Measurements from ENCODE around the gene ROR1. TPM values are rescaled to one million over a fixed set of nuclear protein-coding genes. Genes with fewer than 3 reads are reported as not detected.

Gene ROR1
- total RNA-seq, 1 experiment from 2014 or later: 37.2 TPM

DNA sequence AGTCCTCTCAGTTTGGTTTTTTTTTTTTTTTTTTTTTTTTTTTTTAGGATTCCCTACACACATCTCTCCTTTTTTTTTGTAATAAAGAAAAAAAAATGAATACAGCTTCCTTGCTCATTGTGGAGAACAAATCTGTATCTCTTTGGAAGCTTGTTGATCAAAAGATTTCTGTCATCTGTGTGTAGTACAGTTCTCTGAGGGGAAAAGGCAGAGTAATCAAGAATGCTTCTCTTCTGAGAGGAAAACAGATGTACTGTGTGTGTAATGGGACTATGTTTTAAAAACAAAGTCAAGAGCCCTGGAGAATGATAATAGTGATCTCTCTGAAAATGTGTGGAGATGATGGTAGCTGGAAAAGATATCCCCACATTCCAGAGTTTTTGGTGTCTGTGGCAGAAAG, 16.5 kb upstream of the ROR1 start:
- no peaks in the 10 kb centered on the region for H3K36me3 Mint-ChIP-seq (ENCODE audit: insufficient read depth, unreplicated experiment)
- CTCF ChIA-PET: interaction anchor here (1.0 kb wide), 1 partner anchor 83 kb away, joined by 4 read pairs; no protein-coding TSS in a partner anchor
- no peaks in the 10 kb centered on the region for H3K4me1 ChIP-seq
- H3K36me3 ChIP-seq (ENCODE audit: control insufficient read depth, insufficient read depth, low read length): no peaks in the 10 kb centered on the region
- POLR2A ChIA-PET: no interaction called here
- no TSS peak for BruUV-seq (replicated peaks)
- intact Hi-C loops (cut with micrococcal nuclease; ENCODE audit: unreplicated experiment): no loop called here
- no peak overlapping the region for H3K27ac Mint-ChIP-seq (ENCODE audit: unreplicated experiment)
- no peaks in the 10 kb centered on the region for H3K4me1 Mint-ChIP-seq (ENCODE audit: low read depth, unreplicated experiment)
- DNase-seq: no peak
- H3K27me3 Mint-ChIP-seq (ENCODE audit: insufficient read depth, unreplicated experiment): no peaks in the 10 kb centered on the region
- H3K4me3 Mint-ChIP-seq (ENCODE audit: unreplicated experiment): no peak overlapping the region
- no peaks in the 10 kb centered on the region for H3K27me3 ChIP-seq (replicated peaks; ENCODE audit: control insufficient read depth, insufficient read depth, low read length)
- H3K9me3 Mint-ChIP-seq (ENCODE audit: unreplicated experiment): no peaks in the 10 kb centered on the region
- H3K4me3 ChIP-seq (ENCODE audit: low read depth, low read length): no peak overlapping the region
- TF ChIP-seq, protein P1, sequence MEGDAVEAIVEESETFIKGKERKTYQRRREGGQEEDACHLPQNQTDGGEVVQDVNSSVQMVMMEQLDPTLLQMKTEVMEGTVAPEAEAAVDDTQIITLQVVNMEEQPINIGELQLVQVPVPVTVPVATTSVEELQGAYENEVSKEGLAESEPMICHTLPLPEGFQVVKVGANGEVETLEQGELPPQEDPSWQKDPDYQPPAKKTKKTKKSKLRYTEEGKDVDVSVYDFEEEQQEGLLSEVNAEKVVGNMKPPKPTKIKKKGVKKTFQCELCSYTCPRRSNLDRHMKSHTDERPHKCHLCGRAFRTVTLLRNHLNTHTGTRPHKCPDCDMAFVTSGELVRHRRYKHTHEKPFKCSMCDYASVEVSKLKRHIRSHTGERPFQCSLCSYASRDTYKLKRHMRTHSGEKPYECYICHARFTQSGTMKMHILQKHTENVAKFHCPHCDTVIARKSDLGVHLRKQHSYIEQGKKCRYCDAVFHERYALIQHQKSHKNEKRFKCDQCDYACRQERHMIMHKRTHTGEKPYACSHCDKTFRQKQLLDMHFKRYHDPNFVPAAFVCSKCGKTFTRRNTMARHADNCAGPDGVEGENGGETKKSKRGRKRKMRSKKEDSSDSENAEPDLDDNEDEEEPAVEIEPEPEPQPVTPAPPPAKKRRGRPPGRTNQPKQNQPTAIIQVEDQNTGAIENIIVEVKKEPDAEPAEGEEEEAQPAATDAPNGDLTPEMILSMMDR (IDR thresholded peaks at IDR 0.05; ENCODE audit: insufficient read depth in 1 of 2, low read depth in 1 of 2, low read length in 1 of 2, severe bottlenecking in 1 of 2, unreplicated experiment in 1 of 2): no peak
- no peaks in the 10 kb centered on the region for H3K9me3 ChIP-seq

DNA sequence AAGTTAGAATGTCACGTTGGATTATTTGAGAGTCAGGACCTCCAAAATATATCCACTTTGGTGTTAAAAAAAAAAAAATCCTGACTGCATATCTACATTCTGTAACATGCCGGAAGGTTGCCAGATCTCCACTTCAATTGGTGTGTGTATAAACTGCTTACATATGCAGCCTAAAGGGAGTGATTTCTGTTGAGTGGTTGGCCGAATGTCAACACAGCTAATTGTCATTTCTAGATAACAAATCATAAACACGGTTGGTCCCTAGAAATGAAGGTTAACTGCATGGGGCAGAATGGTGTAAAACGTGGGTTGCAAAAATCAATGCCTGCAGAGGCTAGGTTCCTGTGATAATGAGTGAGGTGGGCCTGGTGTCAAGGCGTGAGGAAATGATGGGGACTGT, 15.0 kb upstream of the ROR1 start:
- POLR2A ChIA-PET: no interaction called here
- H3K27ac Mint-ChIP-seq (ENCODE audit: unreplicated experiment): no peak overlapping the region
- H3K36me3 Mint-ChIP-seq (ENCODE audit: insufficient read depth, unreplicated experiment): no peaks in the 10 kb centered on the region

DNA sequence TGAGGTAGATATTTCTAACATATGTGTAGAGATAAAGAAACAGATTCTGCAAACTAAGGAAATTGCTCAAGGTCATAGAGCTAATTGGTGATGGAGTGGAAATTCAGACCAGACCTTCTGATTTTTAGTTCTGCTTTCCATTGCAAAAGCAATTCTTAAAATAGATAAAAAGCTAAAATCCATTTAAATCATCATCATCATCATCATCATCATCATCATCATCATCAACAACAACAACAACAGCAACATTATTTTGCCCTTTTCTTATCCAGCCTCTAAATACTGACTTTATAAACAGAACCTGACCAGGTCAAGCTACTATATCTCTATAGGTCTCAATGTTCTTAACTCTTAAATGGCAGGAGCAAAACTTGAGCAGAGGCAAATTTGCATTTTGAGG, 14.0 kb upstream of the ROR1 start:
- H3K4me1 ChIP-seq: no peaks in the 10 kb centered on the region
- TF ChIP-seq, protein P1 (IDR thresholded peaks at IDR 0.05; ENCODE audit: insufficient read depth in 1 of 2, low read depth in 1 of 2, low read length in 1 of 2, severe bottlenecking in 1 of 2, unreplicated experiment in 1 of 2): no peak
- H3K27me3 ChIP-seq (replicated peaks; ENCODE audit: control insufficient read depth, insufficient read depth, low read length): no peaks in the 10 kb centered on the region
- Mint-ChIP-seq H3K9me3 (ENCODE audit: unreplicated experiment) (peaks cover 10% of the 10 kb centered on the region), H3K4me3 (ENCODE audit: unreplicated experiment) (no peak overlapping the region), H3K27ac (ENCODE audit: unreplicated experiment) (no peak overlapping the region), H3K27me3 (ENCODE audit: insufficient read depth, unreplicated experiment) (no peaks in the 10 kb centered on the region), H3K4me1 (ENCODE audit: low read depth, unreplicated experiment) (no peaks in the 10 kb centered on the region), H3K36me3 (ENCODE audit: insufficient read depth, unreplicated experiment) (no peaks in the 10 kb centered on the region)
- POLR2A ChIA-PET: no interaction called here
- no peaks in the 10 kb centered on the region for H3K9me3 ChIP-seq
- CTCF ChIA-PET: no interaction called here
- H3K4me3 ChIP-seq (ENCODE audit: low read depth, low read length): no peak overlapping the region
- intact Hi-C loops (cut with micrococcal nuclease; ENCODE audit: unreplicated experiment): no loop called here
- no peaks in the 10 kb centered on the region for H3K36me3 ChIP-seq (ENCODE audit: control insufficient read depth, insufficient read depth, low read length)
- BruUV-seq (replicated peaks): no TSS peak
- no peak for DNase-seq

More for the DNA sequence above, 15.0 kb upstream of the ROR1 start:
- Histone ChIP-seq H3K4me1 (no peaks in the 10 kb centered on the region), H3K36me3 (ENCODE audit: control insufficient read depth, insufficient read depth, low read length) (no peaks in the 10 kb centered on the region), H3K27me3 (replicated peaks; ENCODE audit: control insufficient read depth, insufficient read depth, low read length) (no peaks in the 10 kb centered on the region), H3K4me3 (ENCODE audit: low read depth, low read length) (no peak overlapping the region), H3K9me3 (no peaks in the 10 kb centered on the region)
- Mint-ChIP-seq H3K4me3 (ENCODE audit: unreplicated experiment) (no peak overlapping the region), H3K27me3 (ENCODE audit: insufficient read depth, unreplicated experiment) (no peaks in the 10 kb centered on the region), H3K9me3 (ENCODE audit: unreplicated experiment) (peaks cover 10% of the 10 kb centered on the region), H3K4me1 (ENCODE audit: low read depth, unreplicated experiment) (no peaks in the 10 kb centered on the region)
- intact Hi-C loops (cut with micrococcal nuclease; ENCODE audit: unreplicated experiment): no loop called here
- CTCF ChIA-PET: no interaction called here
- no peak for DNase-seq
- BruUV-seq (replicated peaks): no TSS peak
- TF ChIP-seq, protein P1 (IDR thresholded peaks at IDR 0.05; ENCODE audit: insufficient read depth in 1 of 2, low read depth in 1 of 2, low read length in 1 of 2, severe bottlenecking in 1 of 2, unreplicated experiment in 1 of 2): no peak

Data from Caco-2 (cell line).